ENCODE data around the gene NOD2.

Gene NOD2

DNA sequence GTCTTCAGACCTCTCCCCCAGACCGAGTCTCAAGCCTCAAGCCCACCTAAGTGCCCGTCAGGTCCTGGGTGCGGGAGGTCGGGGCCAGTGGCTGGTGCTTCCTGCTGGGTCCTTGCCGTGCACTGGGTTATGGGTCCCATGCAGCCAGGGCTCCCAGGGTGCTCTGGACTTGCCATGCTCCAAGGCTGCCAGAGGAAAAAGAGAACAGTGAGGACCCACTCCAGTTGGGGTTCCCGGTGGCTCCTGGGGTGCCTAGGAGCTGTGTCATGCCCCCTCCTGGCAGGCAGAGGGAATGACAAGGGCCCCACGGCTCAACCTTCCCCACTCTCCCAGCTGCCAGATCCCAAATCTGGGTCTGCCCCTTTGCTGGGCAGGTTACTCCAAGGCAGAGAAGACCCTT, 16.1 kb upstream of the NOD2 start:
- TF ChIP-seq, protein P1, sequence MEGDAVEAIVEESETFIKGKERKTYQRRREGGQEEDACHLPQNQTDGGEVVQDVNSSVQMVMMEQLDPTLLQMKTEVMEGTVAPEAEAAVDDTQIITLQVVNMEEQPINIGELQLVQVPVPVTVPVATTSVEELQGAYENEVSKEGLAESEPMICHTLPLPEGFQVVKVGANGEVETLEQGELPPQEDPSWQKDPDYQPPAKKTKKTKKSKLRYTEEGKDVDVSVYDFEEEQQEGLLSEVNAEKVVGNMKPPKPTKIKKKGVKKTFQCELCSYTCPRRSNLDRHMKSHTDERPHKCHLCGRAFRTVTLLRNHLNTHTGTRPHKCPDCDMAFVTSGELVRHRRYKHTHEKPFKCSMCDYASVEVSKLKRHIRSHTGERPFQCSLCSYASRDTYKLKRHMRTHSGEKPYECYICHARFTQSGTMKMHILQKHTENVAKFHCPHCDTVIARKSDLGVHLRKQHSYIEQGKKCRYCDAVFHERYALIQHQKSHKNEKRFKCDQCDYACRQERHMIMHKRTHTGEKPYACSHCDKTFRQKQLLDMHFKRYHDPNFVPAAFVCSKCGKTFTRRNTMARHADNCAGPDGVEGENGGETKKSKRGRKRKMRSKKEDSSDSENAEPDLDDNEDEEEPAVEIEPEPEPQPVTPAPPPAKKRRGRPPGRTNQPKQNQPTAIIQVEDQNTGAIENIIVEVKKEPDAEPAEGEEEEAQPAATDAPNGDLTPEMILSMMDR (conservative IDR thresholded peaks at IDR 0.05; ENCODE audit: low read length), result peak; percentile 15; the same call in 1 of the 2 replicates
- DNase-seq (ENCODE audit: low read depth), result no peak
- no peak overlapping the region for H3K4me3 ChIP-seq (ENCODE audit: low read length)

DNA sequence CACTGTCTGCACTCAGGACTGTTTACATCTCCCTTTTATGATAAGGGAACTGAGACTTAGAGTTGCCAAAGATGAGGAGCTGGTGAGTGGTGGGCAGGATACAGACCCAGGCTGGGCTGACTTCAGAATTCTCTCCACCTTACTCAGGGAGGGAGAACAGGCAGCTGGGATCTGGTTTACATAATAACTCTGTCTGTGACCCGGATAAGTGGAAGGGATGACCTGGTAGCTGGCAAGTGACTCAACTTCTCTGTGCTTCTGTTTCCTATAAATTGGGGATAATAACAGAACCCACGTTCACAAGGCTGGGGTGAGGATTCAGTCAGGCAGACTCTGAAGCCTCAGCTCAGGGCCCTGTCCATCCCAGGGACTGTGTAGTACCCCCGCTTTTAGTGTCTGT, 14.9 kb upstream of the NOD2 start:
- TF ChIP-seq, protein P1 (conservative IDR thresholded peaks at IDR 0.05; ENCODE audit: low read length), result no peak
- no peak for DNase-seq (ENCODE audit: low read depth)
- H3K4me3 ChIP-seq (ENCODE audit: low read length), result no peak overlapping the region

DNA sequence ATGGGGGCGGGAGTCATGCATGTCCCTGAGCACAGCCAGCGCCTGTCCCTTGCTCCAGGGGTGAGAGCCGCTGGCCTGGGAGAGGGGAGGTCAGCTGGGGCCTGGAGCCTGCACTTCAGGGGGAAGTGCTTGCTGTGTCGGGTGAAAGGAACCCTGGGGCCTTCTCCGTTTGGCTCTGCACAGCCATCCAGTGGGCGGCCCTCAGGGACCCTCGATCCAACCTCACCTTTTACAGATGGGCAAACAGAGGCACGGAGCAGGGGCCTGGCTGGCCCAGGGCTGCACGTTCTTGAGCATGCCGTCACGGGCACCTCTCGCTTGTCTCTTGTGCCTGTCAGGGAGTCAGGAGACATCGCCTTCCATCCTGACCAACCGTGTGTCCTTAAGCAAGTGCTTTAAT, 14.1 kb upstream of the NOD2 start:
- TF ChIP-seq, protein P1 (conservative IDR thresholded peaks at IDR 0.05; ENCODE audit: low read length), result no peak
- H3K4me3 ChIP-seq (ENCODE audit: low read length), result no peak overlapping the region
- DNase-seq (ENCODE audit: low read depth), result no peak

DNA sequence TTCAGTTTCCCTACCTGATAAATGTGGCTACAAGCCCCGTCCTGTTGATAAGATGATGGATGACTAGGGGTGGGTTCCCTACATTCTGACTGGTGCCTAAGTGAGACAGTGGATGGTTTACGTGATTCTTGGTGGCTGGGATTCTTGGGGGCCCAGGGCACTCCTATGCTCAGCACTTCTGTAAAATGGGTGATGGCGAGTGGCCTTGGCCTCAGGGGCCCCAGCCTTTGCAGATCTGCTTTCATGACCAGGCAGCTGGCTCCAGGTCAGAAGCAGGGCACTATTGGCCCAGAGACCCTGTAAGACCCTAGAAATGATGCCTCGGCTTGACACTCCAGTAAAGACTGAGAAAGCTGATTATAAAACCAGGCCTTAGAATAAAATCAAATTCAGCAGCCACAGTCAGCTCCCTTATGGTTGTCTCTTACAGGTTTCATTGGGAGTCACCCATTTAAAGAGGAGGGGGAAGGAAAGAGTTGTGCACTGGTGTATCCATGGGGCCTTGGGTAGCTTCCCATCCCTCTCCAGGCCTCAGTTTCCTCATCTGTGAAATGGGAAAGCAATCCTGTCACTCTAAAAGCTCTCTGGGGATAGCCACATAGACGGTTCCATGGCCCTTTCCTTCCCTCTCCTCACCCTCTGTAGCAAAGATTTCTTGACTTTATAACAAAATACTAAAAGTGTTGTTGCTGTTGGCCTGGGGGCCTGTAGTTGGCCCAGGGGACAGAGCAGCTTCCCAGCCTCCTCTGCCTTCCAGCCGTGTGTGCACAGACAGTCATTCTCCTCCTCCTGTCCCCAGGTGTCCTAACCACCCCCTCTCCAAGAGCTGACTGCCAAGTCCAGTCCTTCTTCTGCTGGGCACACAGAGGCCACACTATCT, 13.5 kb upstream of the NOD2 start:
- H3K4me3 ChIP-seq (ENCODE audit: low read length), result no peak overlapping the region
- no peak for DNase-seq (ENCODE audit: low read depth)

DNA sequence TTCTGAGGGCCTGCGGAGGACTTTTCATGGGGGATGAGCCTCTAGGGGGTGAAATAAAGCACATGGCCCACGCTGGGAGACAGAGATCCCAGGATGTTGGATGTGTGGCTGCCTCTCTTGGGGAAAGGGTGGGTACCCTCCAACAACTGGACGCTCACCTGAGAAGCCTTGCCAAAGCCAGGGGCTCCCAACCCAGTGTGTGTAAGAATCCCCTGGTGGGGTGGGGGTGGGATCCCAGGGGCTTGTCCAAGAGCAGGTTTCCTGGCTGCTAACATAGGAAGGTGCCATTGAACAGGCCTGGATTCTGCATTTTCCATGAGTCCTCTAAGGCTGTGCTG, 12.9 kb upstream of the NOD2 start:
- TF ChIP-seq, protein P1 (conservative IDR thresholded peaks at IDR 0.05; ENCODE audit: low read length), result no peak

More for the DNA sequence above, 13.5 kb upstream of the NOD2 start:
- TF ChIP-seq, protein P1 (conservative IDR thresholded peaks at IDR 0.05; ENCODE audit: low read length), result no peak

DNA sequence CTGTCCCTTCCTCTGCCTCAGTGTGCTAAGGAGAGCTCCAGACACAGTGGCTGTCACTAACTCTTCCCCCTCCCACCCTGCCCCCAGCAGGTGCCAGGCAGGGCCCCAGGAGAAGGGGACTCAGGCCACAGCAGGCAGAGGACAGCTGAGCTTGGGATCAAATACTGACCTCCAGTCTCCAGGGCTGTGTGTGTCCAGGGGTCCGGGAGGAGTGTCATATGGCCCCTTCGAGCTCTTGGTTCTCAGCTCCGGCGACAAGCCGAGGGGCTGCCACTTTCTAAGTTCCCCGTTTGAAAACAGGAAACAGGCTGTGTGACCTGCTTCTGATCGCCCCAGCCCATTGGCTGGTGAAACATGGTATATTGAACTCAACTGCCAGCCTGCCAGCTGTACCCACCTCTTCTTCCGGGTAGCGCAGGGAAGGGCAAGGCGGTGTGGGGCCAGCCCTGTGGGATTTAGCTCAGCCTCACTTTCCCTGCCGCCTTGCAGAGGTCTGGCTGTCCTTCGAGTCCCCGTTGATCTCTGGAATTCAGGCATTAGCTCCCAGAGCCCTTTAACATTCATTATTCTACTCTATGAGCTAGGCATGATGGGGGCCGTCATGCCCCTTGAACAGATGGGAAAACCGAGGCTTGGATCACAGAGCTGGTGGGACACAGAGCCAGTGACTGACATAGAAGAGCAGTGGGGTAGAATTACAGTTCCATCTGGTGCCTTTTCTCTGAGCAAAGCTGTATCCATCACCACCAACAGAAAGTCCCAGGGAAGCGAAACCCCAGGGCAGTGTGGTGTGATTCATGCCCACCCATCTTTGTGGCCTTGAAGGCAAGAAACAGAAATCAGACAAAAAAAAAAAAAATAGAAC, 12.2 kb upstream of the NOD2 start, which contains the start of gene SNX20:
Gene SNX20 (minus strand): TSS at position 292 of the 865 bp plus-strand sequence. CDS start 3,786 bp downstream, outside the sequence.
- H3K4me3 ChIP-seq (ENCODE audit: low read length), result no peak within 1 kb of the TSS
- no peak for DNase-seq (ENCODE audit: low read depth)

More for the DNA sequence above, 12.9 kb upstream of the NOD2 start:
- no peak for DNase-seq (ENCODE audit: low read depth)
- H3K4me3 ChIP-seq (ENCODE audit: low read length), result no peak overlapping the region

More for the DNA sequence above, 12.2 kb upstream of the NOD2 start, which contains the start of gene SNX20:
- TF ChIP-seq, protein P1 (conservative IDR thresholded peaks at IDR 0.05; ENCODE audit: low read length), result no peak

All from AG10803 (cell line).